Activated T-helper 2 cell treated with anti-CD3 and anti-CD28 coated beads, Interferon-gamma antibody, Interleukin-2, Interleukin-4, amounts not matched to agents 10 μg/mL and 5 μg/mL and 100 μg/mL, durations not matched to agents 14 hours and 24 hours and 36 hours (primary cell): ENCODE measurements around the gene UBR1. TPM values are rescaled to one million over a fixed set of nuclear protein-coding genes. Genes with fewer than 3 reads are reported as not detected.
"Not testable (repeated sequence)": the region's sequence is repeated elsewhere in the genome, so short reads cannot be mapped to it uniquely, and the experiment has no call there.

Experiments
- DNase-seq: peaks from one replicate; pipeline ENCODE4 v3.0.0; 2021; ENCODE audit warnings: low spot score
- H3K27ac Mint-ChIP-seq: one replicate; pipeline ENCODE4 v1.8.0; 2021; ENCODE audit warnings: mixed read lengths
- H3K27me3 Mint-ChIP-seq: one replicate; pipeline ENCODE4 v1.8.0; 2021; ENCODE audit warnings: low read depth, mixed read lengths
- H3K36me3 Mint-ChIP-seq: one replicate; pipeline ENCODE4 v1.8.0; 2021; ENCODE audit warnings: low read depth, mixed read lengths
- H3K4me1 Mint-ChIP-seq: one replicate; pipeline ENCODE4 v1.8.0; 2021; ENCODE audit warnings: low read depth, mixed read lengths
- H3K4me3 Mint-ChIP-seq: one replicate; pipeline ENCODE4 v1.8.0; 2021; ENCODE audit warnings: low read depth, mild to moderate bottlenecking, moderate library complexity, mixed read lengths
- H3K9me3 Mint-ChIP-seq: one replicate; pipeline ENCODE4 v1.8.0; 2021; ENCODE audit warnings: mixed read lengths
- intact Hi-C: fragments of 100-400 bp; cut with micrococcal nuclease; formaldehyde crosslinking; loops from one replicate; pipeline ENCODE4 v1.15.1; 2023
- total RNA-seq: library from RNA; stranded (reverse); gene quantifications from 2 replicates; pipeline ENCODE4 v1.2.3, GENCODE V29; 2022

Gene UBR1
- total RNA-seq, 1 donor from 2014 or later, result 36.7 TPM

DNA sequence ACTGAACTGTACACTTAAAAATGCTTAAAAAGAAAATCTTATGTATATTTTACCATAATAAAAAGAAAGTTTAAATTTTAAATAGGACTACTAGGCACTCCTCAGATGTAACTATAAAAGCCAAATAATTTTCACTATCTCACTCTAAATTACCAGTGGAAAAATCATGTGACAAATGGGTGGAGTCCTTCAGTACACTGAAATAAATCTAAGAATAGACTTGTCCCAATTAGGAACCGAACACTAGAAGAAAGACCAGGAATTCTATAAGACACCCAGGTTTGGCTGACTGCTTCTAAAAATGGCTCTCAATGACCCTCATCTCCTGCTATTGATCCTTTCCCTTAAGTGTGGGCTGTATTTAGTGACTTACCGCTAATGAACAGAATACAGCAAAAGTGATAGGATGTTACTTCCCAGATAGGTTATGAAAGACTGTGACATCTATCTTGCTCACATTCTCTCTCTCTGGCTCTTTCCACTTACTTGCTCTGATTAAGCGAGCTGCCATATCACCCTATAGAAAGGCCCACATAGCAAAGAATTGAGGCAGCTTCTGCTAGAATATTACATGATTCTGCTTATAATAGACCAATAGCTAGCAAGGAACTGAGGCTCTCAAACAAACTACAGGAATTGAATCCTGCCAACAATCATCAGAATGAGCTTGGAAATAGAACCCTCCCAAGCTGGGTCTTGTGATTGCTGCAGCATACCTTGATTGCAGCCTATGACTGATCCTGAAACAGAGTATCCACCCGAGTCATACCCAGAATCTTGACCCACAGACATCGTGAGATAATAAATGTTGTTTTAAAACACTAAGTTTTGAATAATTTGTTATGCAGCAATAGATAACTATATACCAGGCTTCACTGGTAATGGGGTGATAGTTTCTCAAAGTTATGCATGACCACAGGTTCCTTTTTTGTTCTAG is 202.2 kb downstream of the UBR1 start:
- H3K4me1 Mint-ChIP-seq, result peaks cover 2% of the 10 kb centered on the region
- no peaks in the 10 kb centered on the region for H3K27me3 Mint-ChIP-seq
- no peak for DNase-seq
- peaks cover 5% of the 10 kb centered on the region for H3K36me3 Mint-ChIP-seq
- no peaks in the 10 kb centered on the region for H3K9me3 Mint-ChIP-seq
- intact Hi-C loops, result no loop called here
- H3K4me3 Mint-ChIP-seq, result no peak overlapping the region
- H3K27ac Mint-ChIP-seq, result no peak overlapping the region

DNA sequence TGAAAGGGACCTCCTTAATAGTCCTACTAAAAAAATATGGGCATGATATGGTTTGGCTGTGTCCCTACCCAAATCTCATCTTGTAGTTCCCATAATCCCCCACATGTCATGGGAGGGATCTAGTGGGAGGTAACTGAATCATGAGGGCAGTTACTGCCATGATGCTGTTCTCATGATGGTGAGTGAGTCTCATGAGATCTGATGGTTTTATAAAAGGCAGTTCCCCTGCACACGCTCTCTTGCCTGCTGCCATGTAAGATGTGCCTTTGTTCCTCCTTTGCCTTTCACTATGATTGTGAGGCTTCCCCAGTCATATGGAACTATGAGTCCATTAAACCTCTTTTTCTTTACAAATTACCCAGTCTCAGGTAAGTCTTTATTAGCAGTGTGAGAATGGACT is 211.9 kb downstream of the UBR1 start:
- H3K27me3 Mint-ChIP-seq, result not testable (repeated sequence)

More for the DNA sequence above, 211.9 kb downstream of the UBR1 start:
- H3K4me3 Mint-ChIP-seq, H3K27ac Mint-ChIP-seq, H3K36me3 Mint-ChIP-seq, DNase-seq, H3K4me1 Mint-ChIP-seq, intact Hi-C loops: not testable (repeated sequence)
- peaks cover 12% of the 10 kb centered on the region for H3K9me3 Mint-ChIP-seq

Other genes starting within 250 kb of the UBR1 start
- gene TTBK2, start 185.3 kb downstream of the UBR1 start, total RNA-seq, result 13.0 and 13.1 TPM in 2 replicates
- 16.1 and 19.7 TPM in 2 replicates for gene TMEM62, start 27.5 kb upstream of the UBR1 start, total RNA-seq
- 62.9 and 68.1 TPM in 2 replicates for gene CCNDBP1, start 79.4 kb upstream of the UBR1 start, total RNA-seq
- not detected in 2 replicates for gene EPB42, start 115.0 kb upstream of the UBR1 start, total RNA-seq
- gene TGM5, start 160.9 kb upstream of the UBR1 start, total RNA-seq, result 0.09 and 0.21 TPM in 2 replicates
- not detected in 2 replicates for gene TGM7, start 196.2 kb upstream of the UBR1 start, total RNA-seq
- gene LCMT2, start 224.5 kb upstream of the UBR1 start, total RNA-seq, result 15.7 and 16.8 TPM in 2 replicates